Activated T-cell treated with anti-CD3 and anti-CD28 coated beads, Interleukin-2, amount 50 U/mL, for 24 hours (primary cell): ENCODE measurements around the gene ACTR1B.
A peak's percentile ranks its signal among the peaks of the same experiment; 100 is the strongest.
"Not testable (repeated sequence)": the region's sequence is repeated elsewhere in the genome, so short reads cannot be mapped to it uniquely, and the experiment has no call there.

Experiments used
- DNase-seq: peaks from one replicate; pipeline ENCODE4 v3.0.0-alpha.2; 2020
- H3K27ac Mint-ChIP-seq: 2 replicates; pipeline ENCODE4 v1.8.0; 2020; ENCODE audit warnings: mild to moderate bottlenecking, mixed read lengths
- H3K27me3 Mint-ChIP-seq: 2 replicates; pipeline ENCODE4 v1.8.0; 2020; ENCODE audit warnings: mixed read lengths
- H3K36me3 Mint-ChIP-seq: 2 replicates; pipeline ENCODE4 v1.8.0; 2020; ENCODE audit warnings: low read depth, mixed read lengths
- H3K4me1 Mint-ChIP-seq: 2 replicates; pipeline ENCODE4 v1.8.0; 2020; ENCODE audit warnings: low read depth, mixed read lengths
- H3K4me3 Mint-ChIP-seq: 2 replicates; pipeline ENCODE4 v1.8.0; 2020; ENCODE audit warnings: mild to moderate bottlenecking, moderate library complexity, mixed read lengths
- H3K9me3 Mint-ChIP-seq: 2 replicates; pipeline ENCODE4 v1.8.0; 2020; ENCODE audit warnings: mixed read lengths

ACTR1B gene

GRCh38 chr2:97699765-97700444 is 36.1 kb upstream of the ACTR1B start:
- peaks cover 10% of the 10 kb centered on the region for H3K4me1 Mint-ChIP-seq
- H3K36me3 Mint-ChIP-seq, result no peaks in the 10 kb centered on the region
- DNase-seq, result peak; percentile 75
- H3K9me3 Mint-ChIP-seq, result no peaks in the 10 kb centered on the region
- no peaks in the 10 kb centered on the region for H3K27me3 Mint-ChIP-seq
- H3K4me3 Mint-ChIP-seq, result no peak overlapping the region
- H3K27ac Mint-ChIP-seq, result no peak overlapping the region

- Mint-ChIP-seq H3K27ac (no peak overlapping the region), H3K27me3 (no peaks in the 10 kb centered on the region)
Measured at GRCh38 chr2:97698530-97698929, 34.7 kb upstream of the ACTR1B start.

GRCh38 chr2:97697252-97698235 is 33.7 kb upstream of the ACTR1B start:
- Mint-ChIP-seq H3K4me1 (peaks cover 10% of the 10 kb centered on the region), H3K4me3 (no peak overlapping the region), H3K27ac (no peak overlapping the region), H3K27me3 (no peaks in the 10 kb centered on the region), H3K36me3 (no peaks in the 10 kb centered on the region), H3K9me3 (no peaks in the 10 kb centered on the region)
- peak; percentile 95 for DNase-seq

More at GRCh38 chr2:97698530-97698929, 34.7 kb upstream of the ACTR1B start:
- DNase-seq, result no peak
- H3K4me1 Mint-ChIP-seq, result peaks cover 10% of the 10 kb centered on the region
- H3K4me3 Mint-ChIP-seq, result no peak overlapping the region
- H3K36me3 Mint-ChIP-seq, result no peaks in the 10 kb centered on the region
- H3K9me3 Mint-ChIP-seq, result no peaks in the 10 kb centered on the region

GRCh38 chr2:97695744-97696143 is 31.9 kb upstream of the ACTR1B start:
- Mint-ChIP-seq H3K27ac (no peak overlapping the region), H3K9me3 (no peaks in the 10 kb centered on the region), H3K36me3 (no peaks in the 10 kb centered on the region), H3K4me3 (no peak overlapping the region), H3K27me3 (no peaks in the 10 kb centered on the region), H3K4me1 (peaks cover 10% of the 10 kb centered on the region)
- no peak for DNase-seq

GRCh38 chr2:97693476-97693875 is 29.6 kb upstream of the ACTR1B start:
- no peaks in the 10 kb centered on the region for H3K36me3 Mint-ChIP-seq
- H3K27me3 Mint-ChIP-seq, result no peaks in the 10 kb centered on the region

GRCh38 chr2:97691166-97691565 is 27.3 kb upstream of the ACTR1B start:
- Mint-ChIP-seq H3K27me3 (no peaks in the 10 kb centered on the region), H3K9me3 (no peaks in the 10 kb centered on the region), H3K4me1 (peaks cover 19% of the 10 kb centered on the region), H3K4me3 (no peak overlapping the region), H3K27ac (no peak overlapping the region), H3K36me3 (no peaks in the 10 kb centered on the region)
- no peak for DNase-seq

More at GRCh38 chr2:97693476-97693875, 29.6 kb upstream of the ACTR1B start:
- peaks cover 12% of the 10 kb centered on the region for H3K4me1 Mint-ChIP-seq
- DNase-seq, result no peak
- H3K27ac Mint-ChIP-seq, result no peak overlapping the region
- no peak overlapping the region for H3K4me3 Mint-ChIP-seq
- no peaks in the 10 kb centered on the region for H3K9me3 Mint-ChIP-seq

GRCh38 chr2:97688062-97688827 is 24.4 kb upstream of the ACTR1B start:
- Mint-ChIP-seq H3K9me3 (no peaks in the 10 kb centered on the region), H3K27me3 (no peaks in the 10 kb centered on the region), H3K27ac (peak overlapping the region; percentile 90), H3K4me3 (peak overlapping the region; percentile 49), H3K36me3 (no peaks in the 10 kb centered on the region), H3K4me1 (peaks cover 19% of the 10 kb centered on the region)
- DNase-seq, result no peak

GRCh38 chr2:97687235-97687634 is 23.4 kb upstream of the ACTR1B start:
- not testable (repeated sequence) for DNase-seq, H3K27me3 Mint-ChIP-seq, H3K4me3 Mint-ChIP-seq, H3K9me3 Mint-ChIP-seq, H3K27ac Mint-ChIP-seq, H3K36me3 Mint-ChIP-seq
- H3K4me1 Mint-ChIP-seq, result peaks cover 19% of the 10 kb centered on the region

- DNase-seq, result no peak
- Mint-ChIP-seq H3K36me3 (no peaks in the 10 kb centered on the region), H3K4me1 (peaks cover 36% of the 10 kb centered on the region), H3K27me3 (no peaks in the 10 kb centered on the region), H3K27ac (no peak overlapping the region), H3K9me3 (no peaks in the 10 kb centered on the region), H3K4me3 (no peak overlapping the region)
Measured at GRCh38 chr2:97678298-97678697, 14.5 kb upstream of the ACTR1B start.

- Mint-ChIP-seq H3K27ac (no peak overlapping the region), H3K9me3 (no peaks in the 10 kb centered on the region), H3K36me3 (no peaks in the 10 kb centered on the region), H3K27me3 (no peaks in the 10 kb centered on the region), H3K4me1 (peaks cover 42% of the 10 kb centered on the region), H3K4me3 (no peak overlapping the region)
- no peak for DNase-seq
Measured at GRCh38 chr2:97677480-97677879, 13.6 kb upstream of the ACTR1B start.

GRCh38 chr2:97676620-97677019 is 12.8 kb upstream of the ACTR1B start:
- Mint-ChIP-seq H3K4me1 (peaks cover 42% of the 10 kb centered on the region), H3K27ac (no peak overlapping the region)

GRCh38 chr2:97675430-97676113 is 11.7 kb upstream of the ACTR1B start:
- no peak overlapping the region for H3K27ac Mint-ChIP-seq
- H3K9me3 Mint-ChIP-seq, result no peaks in the 10 kb centered on the region
- DNase-seq, result no peak
- peaks cover 3% of the 10 kb centered on the region for H3K36me3 Mint-ChIP-seq
- H3K4me3 Mint-ChIP-seq, result no peak overlapping the region
- H3K27me3 Mint-ChIP-seq, result no peaks in the 10 kb centered on the region
- H3K4me1 Mint-ChIP-seq, result peaks cover 42% of the 10 kb centered on the region

More at GRCh38 chr2:97676620-97677019, 12.8 kb upstream of the ACTR1B start:
- Mint-ChIP-seq H3K36me3 (peaks cover 1% of the 10 kb centered on the region), H3K4me3 (no peak overlapping the region), H3K27me3 (no peaks in the 10 kb centered on the region), H3K9me3 (no peaks in the 10 kb centered on the region)
- DNase-seq, result no peak

GRCh38 chr2:97673915-97674283 is 10.1 kb upstream of the ACTR1B start:
- Mint-ChIP-seq H3K36me3 (peaks cover 3% of the 10 kb centered on the region), H3K4me1 (peaks cover 42% of the 10 kb centered on the region), H3K9me3 (no peaks in the 10 kb centered on the region), H3K4me3 (no peak overlapping the region), H3K27me3 (no peaks in the 10 kb centered on the region), H3K27ac (peak overlapping the region; percentile 87)
- DNase-seq, result no peak
